ENCODE results near the gene PCBP4. TPM values are rescaled to one million over a fixed set of nuclear protein-coding genes. Genes with fewer than 3 reads are reported as not detected.

Gene PCBP4
- polyA plus RNA-seq, 3 donors from 2014 or later = 7.2 to 12.7 (median 9.3) TPM

DNA sequence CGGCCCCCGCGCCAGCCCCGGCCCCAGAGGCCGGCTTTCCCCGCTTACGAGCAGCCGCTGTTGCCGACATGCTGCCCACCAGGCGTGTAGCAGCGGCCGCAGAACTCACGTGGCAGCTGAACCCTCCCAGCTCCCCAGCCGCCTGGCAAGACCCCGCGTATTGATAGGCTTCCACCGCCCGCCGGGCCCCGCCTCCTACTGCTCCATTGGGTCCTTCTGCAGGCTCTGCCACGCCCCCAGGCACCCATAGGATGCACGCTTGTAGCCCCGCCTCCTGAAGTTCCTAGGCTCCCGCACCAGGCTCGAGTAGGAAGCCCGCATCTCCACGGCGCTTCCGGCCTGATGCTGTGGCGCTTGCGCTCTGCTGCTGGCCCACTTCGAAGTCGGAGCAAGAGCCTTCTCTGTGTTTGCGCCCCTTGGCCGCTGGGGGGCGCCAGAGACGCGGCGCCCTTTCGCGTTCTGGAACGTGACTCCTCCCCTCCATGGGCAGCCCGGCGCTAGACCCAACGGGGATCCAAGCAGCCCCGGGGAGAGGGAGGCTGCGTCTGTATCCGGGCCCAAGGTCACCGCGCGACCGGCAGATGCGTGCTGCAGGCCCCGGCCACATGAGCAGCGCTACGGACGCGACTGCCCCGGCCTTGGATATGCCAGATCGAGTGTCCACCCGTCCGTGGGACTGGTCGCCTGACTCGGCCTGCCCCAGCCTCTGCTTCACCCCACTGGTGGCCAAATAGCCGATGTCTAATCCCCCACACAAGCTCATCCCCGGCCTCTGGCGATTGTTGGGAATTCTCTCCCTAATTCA is 25.3 kb downstream of the PCBP4 start, which contains the start of the genes PARP3 and RRP9:
Gene PARP3 (plus strand): TSS at position 566 of the 805 bp plus-strand sequence. CDS start 993 bp downstream, outside the sequence.
Gene RRP9 (minus strand): TSS at position 107 of the 805 bp plus-strand sequence. CDS start 37 bp downstream, at position 70.
- peak within 1 kb of the TSS; percentile 89 to 93 (median 90) for H3K4me3 Mint-ChIP-seq
- DNase-seq = peak; percentile 99 to 100 (median 100)
- peaks cover 2 to 6% (median 5%) of the 10 kb centered on the region in 3 donors for H3K27me3 Mint-ChIP-seq (ENCODE audit: low read depth in 3 of 3)
- H3K4me1 Mint-ChIP-seq = peaks cover 26 to 31% of the 10 kb centered on the region in 2 donors
- H3K27ac Mint-ChIP-seq = peak within 1 kb of the TSS; percentile 64 to 92 (median 87)
- H3K36me3 Mint-ChIP-seq = peaks cover 0 to 5% (median 0%) of the 10 kb centered on the region in 3 donors
- H3K9me3 Mint-ChIP-seq = no peaks in the 10 kb centered on the region

DNA sequence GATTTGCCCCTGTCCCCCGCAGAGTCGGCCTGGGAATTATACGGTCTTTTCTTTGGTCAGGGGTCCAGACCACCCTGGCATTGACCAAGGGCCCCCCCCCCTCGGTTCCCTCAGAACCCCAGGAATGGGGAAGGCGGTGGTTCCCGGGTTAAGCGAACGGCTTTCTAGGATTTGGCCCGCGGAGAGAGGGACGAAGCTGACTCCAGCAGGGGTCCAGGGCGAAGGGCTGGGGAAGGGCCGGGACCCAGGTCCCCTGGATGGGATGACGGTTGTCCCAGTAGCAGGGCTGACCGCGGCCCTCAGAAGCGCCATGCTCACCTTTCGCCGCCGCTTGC is 25.8 kb downstream of the PCBP4 start:
- no peak for DNase-seq
- Mint-ChIP-seq H3K36me3 (peaks cover 0 to 10% (median 4%) of the 10 kb centered on the region in 3 donors), H3K27me3 (ENCODE audit: low read depth in 3 of 3) (peaks cover 0 to 5% (median 4%) of the 10 kb centered on the region in 3 donors), H3K27ac (peak overlapping the region; percentile 48 to 82 (median 64)), H3K4me1 (peaks cover 26 to 31% of the 10 kb centered on the region in 2 donors), H3K9me3 (no peaks in the 10 kb centered on the region), H3K4me3 (peak overlapping the region; percentile 89 to 93 (median 90))

DNA sequence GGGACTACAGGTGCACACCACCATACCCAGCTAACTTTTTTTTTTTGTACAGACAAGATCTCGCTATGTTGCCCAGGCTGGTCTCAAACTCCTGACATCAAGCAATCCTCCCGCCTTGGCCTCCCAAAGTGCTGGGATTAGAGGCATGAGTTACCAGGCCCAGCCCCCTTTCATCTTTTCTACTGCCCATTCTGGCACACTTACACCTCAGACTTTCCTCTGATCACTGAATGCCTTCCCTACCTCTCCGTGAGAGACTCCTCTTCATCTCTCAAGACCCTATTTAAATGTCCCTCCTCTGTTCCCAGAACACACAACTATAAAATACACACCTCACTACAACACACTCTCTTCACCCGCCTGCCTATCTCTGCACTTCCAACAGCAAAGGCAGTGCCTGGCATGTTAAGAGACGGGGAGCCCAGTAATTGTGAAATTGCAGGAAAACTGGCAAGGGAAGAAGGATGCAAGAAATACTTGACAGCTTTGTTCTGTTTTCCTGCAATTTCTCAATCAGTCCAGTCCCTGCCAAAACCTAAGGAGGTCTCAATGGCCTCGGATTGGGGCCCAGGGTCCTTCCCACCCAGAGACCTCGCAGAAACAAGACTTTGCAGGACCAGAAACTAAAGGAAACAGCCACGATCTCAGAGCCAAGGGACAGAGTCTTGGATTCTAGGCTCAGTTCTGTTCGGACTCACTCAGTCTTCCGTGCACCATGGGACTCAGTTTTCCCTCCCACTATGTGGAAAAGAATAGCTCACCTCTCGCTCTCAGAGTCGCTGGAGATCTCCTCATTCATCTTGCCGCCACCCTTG is 26.4 kb downstream of the PCBP4 start:
- peak overlapping the region; percentile 89 to 93 (median 90) for H3K4me3 Mint-ChIP-seq
- H3K27ac Mint-ChIP-seq = peak overlapping the region; percentile 48 to 82 (median 68)
- DNase-seq = no peak
- H3K4me1 Mint-ChIP-seq = peaks cover 26 to 31% of the 10 kb centered on the region in 2 donors
- H3K36me3 Mint-ChIP-seq = peaks cover 0 to 14% (median 4%) of the 10 kb centered on the region in 3 donors
- H3K9me3 Mint-ChIP-seq = no peaks in the 10 kb centered on the region
- H3K27me3 Mint-ChIP-seq (ENCODE audit: low read depth in 3 of 3) = peaks cover 0 to 5% (median 4%) of the 10 kb centered on the region in 3 donors

DNA sequence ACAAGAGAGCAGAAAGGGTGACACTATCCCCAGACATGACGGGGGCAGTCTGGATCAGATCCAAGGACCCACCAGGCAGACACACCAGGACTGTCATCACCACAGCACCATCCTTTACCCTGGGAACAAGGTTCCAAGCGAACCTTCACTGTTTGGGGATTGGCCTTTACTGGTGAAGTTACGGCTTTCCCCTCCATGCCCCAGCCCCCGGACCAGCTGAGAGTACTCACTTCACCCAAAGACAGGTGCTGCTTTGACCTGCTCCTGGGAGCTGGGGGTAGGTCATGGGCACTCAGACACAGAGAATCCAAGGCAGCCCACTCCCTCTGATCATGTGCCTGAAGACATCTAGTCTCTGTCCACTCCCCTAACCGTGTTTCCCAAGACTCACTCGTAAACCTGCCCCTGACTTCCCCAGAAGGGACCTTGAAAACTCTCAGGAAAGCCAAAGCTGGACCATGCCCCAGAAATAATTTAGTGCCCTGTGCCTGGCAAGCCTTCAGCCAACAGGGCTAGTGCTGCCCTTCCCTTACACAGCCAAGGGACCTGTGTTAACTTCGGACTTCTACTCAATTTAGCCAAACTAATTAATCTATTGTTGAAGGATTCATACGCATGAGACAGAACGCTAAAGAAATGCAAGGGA is 28.4 kb downstream of the PCBP4 start:
- H3K4me3 Mint-ChIP-seq = peak overlapping the region in 3 of 5 donors; percentile 7 to 23 (median 12)
- H3K27ac Mint-ChIP-seq = peak overlapping the region in 2 of 6 donors; percentile 31 to 67
- peaks cover 0 to 23% (median 4%) of the 10 kb centered on the region in 3 donors for H3K36me3 Mint-ChIP-seq

DNA sequence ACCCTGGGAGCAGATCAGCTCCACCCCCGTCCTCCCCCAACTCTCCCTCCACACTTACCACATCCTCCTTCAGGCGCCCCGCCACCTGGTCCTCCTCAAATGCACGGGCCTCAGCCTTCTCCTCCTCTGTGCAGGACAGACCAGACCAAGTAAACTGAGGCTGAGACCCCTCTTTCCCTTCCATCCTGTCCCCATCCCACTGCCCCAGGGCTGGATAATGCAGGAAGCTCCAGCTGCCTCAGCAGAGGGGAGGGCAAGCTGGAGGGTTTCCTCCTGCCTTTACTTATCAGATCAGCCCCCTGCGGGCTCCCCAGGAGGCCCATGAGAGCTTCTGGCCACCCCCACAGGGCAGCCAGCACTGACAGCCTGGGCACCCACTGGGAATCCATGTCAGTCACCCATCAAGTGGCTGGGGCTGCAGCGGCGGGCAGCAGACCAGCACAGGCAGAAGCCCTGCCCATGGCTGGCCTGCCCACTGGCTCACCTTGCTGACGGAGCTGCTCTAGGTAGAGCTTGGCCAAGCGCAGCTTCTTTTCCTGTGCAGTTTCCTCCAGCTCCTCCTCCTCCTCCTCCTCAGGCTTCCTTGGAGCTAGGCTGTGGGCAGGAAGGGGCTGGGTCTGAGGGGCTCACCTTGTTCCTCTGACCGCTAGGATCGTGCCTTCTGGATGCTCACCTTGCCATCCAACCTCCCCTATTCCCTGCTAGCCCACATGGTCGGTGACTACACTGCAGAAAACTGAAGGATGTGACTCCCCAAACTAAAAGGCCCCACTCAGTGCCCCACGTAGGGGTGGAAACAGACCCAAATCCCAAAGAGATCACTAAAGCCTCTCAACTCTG is 29.4 kb downstream of the PCBP4 start:
- H3K4me3 Mint-ChIP-seq = no peak overlapping the region
- H3K36me3 Mint-ChIP-seq = peaks cover 0 to 23% (median 4%) of the 10 kb centered on the region in 3 donors
- H3K27ac Mint-ChIP-seq = no peak overlapping the region
- peaks cover 0 to 5% (median 3%) of the 10 kb centered on the region in 3 donors for H3K27me3 Mint-ChIP-seq (ENCODE audit: low read depth in 3 of 3)
- peaks cover 0 to 2% (median 0%) of the 10 kb centered on the region in 6 donors for H3K9me3 Mint-ChIP-seq
- H3K4me1 Mint-ChIP-seq = peaks cover 26 to 28% of the 10 kb centered on the region in 2 donors
- no peak for DNase-seq

More for the DNA sequence above, 28.4 kb downstream of the PCBP4 start:
- Mint-ChIP-seq H3K4me1 (peaks cover 26 to 31% of the 10 kb centered on the region in 2 donors), H3K9me3 (no peaks in the 10 kb centered on the region), H3K27me3 (ENCODE audit: low read depth in 3 of 3) (peaks cover 0 to 5% (median 4%) of the 10 kb centered on the region in 3 donors)
- DNase-seq = no peak

DNA sequence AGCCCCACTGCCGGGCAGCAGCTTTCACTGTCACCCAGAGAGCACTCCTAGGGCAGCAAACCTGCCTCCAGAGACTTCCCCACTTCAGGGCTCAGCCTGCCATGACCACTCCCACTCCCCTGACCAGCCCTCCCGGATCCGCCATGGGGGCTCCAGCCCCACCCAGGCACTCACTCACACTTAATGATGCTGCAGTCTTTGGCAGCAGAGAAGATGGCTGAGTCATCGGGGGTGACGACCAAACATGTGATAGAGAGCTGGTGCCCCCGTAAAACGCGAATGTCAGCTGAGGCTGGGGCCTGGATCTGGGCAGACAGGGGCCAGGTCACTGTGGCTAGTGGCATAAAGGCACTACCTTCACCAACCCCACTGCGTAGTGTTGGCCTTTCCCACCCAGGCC is 30.2 kb downstream of the PCBP4 start:
- Mint-ChIP-seq H3K4me3 (no peak overlapping the region), H3K9me3 (peaks cover 0 to 2% (median 0%) of the 10 kb centered on the region in 6 donors), H3K4me1 (peaks cover 21 to 22% of the 10 kb centered on the region in 2 donors), H3K27ac (no peak overlapping the region), H3K27me3 (ENCODE audit: low read depth in 3 of 3) (peaks cover 0 to 3% (median 3%) of the 10 kb centered on the region in 3 donors), H3K36me3 (peaks cover 0 to 23% (median 4%) of the 10 kb centered on the region in 3 donors)
- no peak for DNase-seq

DNA sequence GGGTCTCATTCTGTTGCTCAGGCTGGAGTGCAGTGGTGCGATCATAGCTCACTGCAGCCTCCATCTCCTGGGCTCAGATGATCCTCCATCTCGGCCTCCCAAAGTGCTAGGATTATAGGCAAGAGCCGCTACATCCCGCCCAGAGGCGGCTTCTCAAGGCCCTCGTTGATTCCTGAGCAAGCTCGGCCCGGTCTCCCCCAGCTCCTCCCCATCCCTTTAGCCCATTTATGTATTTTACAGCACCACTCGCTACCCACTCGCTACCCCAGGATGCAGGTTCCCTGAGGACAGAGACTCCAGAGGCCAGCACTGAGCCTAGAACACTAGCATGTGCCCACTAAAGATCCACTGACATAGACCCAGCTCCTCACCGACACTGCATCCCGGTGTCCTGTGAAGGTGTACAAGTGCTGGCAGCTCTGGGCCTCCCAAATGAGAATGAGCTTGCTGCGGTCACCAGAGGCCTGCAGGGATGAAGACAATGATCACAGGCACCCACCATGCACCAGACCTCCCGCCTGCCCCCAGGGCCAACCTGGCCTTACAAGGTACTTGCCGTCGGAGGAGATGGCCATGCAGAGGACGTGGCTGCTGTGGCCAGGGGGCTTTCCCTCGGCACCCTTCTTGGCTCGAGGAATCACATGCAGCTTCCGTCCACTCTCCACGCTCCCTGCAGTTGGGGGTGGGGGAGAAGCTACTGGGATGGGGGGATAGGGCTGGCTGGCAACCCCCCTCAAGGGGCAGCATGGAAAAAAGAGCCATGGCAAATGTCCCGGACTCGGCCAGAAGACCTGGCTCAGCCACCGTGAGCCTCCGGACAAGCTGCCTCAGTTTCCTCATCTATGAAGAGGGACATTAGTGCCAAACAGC is 31.1 kb downstream of the PCBP4 start:
- Mint-ChIP-seq H3K4me1 (peaks cover 16% of the 10 kb centered on the region in 2 donors), H3K36me3 (peaks cover 0 to 26% (median 4%) of the 10 kb centered on the region in 3 donors), H3K9me3 (peaks cover 0 to 2% (median 0%) of the 10 kb centered on the region in 6 donors), H3K27ac (no peak overlapping the region), H3K4me3 (no peak overlapping the region), H3K27me3 (ENCODE audit: low read depth in 3 of 3) (no peaks in the 10 kb centered on the region)
- no peak for DNase-seq

DNA sequence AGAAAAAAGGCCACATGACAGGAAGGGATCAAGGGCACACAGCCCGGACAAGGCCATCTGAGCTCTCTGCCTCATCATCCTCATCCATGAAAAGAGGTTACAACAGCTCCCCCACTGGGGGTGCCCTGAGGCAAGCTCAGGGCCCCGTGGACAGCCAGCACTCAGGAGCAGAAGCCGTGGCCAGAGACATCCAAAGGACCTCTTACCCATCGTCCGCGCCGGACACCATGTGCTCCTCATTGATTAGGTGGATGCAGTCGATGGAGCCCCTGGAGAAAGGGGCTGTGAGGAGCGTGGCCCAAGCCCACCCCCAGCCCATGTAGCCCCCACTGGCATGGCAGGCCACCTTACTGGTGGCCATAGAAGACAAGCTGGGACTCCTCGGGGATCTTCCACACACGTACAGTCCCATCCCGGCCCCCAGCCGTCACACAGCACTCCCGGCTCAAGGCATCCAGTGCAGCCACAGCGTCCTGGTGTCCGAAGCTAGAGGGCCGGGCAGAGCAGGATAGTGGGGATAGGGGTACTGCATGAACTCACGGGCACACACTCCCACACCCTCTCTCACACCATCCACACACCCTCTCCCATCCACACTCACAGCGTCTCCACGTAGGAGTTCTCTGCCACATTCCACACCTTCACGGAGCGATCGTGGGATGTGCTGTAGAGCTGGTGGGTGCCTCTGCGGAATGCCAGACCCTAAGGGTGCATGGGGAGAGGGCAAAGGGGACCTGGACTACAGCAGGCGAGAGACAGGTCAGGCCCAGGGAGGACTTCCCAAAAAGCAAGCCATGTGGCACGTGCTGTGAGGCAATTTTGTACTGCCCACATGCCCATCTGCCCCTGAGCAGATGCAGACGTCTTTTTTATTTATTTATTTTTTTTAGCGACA is 32.0 kb downstream of the PCBP4 start:
- DNase-seq = no peak
- Mint-ChIP-seq H3K27me3 (ENCODE audit: low read depth in 3 of 3) (no peaks in the 10 kb centered on the region), H3K36me3 (peaks cover 0 to 26% (median 4%) of the 10 kb centered on the region in 3 donors), H3K27ac (no peak overlapping the region), H3K4me3 (no peak overlapping the region), H3K4me1 (peaks cover 7% of the 10 kb centered on the region in 2 donors), H3K9me3 (peaks cover 0 to 2% (median 0%) of the 10 kb centered on the region in 6 donors)

DNA sequence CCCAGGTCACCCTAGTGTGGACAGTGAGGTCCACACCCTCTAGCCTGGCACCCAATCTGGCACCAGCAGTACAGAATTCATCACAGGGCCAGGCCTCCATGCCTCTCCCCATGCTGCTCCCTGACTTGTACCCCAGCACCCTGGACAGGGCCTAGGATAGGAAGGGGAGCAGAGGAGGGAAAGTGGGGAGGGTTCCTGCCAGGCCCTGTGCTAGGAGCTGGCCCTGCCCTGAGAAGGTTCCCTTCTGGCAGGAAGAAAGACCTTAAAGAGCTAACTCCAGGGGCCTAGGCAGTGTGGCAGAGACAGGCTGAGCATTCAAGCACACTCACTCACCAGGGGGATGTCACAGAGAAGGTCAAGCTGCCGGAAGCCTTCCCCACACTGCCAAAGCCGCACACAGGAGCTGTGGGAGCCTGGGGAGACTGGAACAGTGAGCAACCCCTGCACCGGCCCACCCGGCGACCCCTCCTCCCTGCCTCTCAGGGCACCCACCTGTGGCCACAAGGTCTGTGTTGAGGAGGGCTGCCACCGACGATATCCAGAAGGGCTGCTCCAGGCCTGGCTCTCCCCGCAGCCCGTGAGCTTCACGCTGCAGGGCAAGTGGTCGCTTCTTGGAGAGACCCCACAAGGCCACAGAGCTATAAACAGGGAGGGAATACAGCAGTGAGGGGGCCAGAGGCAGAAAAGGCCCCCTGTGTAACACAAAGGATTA is 33.0 kb downstream of the PCBP4 start:
- DNase-seq = no peak
- peaks cover 2 to 3% of the 10 kb centered on the region in 2 donors for H3K4me1 Mint-ChIP-seq
- no peak overlapping the region for H3K27ac Mint-ChIP-seq
- H3K4me3 Mint-ChIP-seq = no peak overlapping the region
- no peaks in the 10 kb centered on the region for H3K27me3 Mint-ChIP-seq (ENCODE audit: low read depth in 3 of 3)
- peaks cover 0 to 2% (median 0%) of the 10 kb centered on the region in 6 donors for H3K9me3 Mint-ChIP-seq
- peaks cover 0 to 26% (median 4%) of the 10 kb centered on the region in 3 donors for H3K36me3 Mint-ChIP-seq

DNA sequence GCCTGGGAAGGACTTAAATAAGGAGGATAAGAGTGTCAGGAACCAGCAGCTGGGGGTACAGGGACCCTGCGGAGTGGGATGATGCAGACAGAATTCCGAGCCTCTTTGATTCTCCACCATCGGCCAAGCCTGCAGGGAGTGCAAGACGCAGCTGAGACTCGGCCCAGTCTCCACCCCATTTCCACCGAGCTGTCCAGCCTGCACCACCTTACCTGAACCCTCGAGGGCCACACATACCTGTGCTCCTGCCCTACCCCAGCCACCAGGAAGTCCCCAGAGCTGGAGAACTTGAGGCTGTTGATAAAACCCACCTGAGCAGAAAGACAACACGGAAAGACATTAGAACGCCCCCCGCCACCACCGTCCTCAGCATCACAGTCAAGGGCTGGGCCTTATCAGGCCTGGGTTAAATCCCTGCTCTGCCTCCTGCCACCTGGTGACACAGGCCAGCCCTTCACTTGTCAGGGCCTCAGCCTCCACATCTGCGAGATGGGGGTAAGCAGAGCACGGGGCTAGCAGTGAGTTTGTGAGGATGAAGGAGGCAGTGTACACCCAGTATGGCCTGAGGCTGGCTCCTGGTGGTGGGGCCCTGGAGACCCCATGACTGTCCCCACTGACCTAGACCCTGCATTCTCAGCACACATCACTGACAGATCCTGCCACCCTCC is 33.6 kb downstream of the PCBP4 start:
- no peaks in the 10 kb centered on the region for H3K4me1 Mint-ChIP-seq
- no peaks in the 10 kb centered on the region for H3K27me3 Mint-ChIP-seq (ENCODE audit: low read depth in 3 of 3)
- H3K36me3 Mint-ChIP-seq = peaks cover 0 to 26% (median 4%) of the 10 kb centered on the region in 3 donors
- H3K27ac Mint-ChIP-seq = no peak overlapping the region
- H3K4me3 Mint-ChIP-seq = no peak overlapping the region
- no peak for DNase-seq
- peaks cover 0 to 2% (median 0%) of the 10 kb centered on the region in 6 donors for H3K9me3 Mint-ChIP-seq

Measured in immature natural killer cell (primary cell).